GM12878 (cell line): Measurements from ENCODE around the gene PSENEN. TPM values are rescaled to one million over a fixed set of nuclear protein-coding genes. Genes with fewer than 3 reads are reported as not detected.

Experiments used
- ATF7 ChIP-seq: fragments of 450-650 bp; IDR thresholded peaks from 2 replicates; pipeline ENCODE4 v1.6.1; 2016; ENCODE audit warnings: low read depth, mild to moderate bottlenecking
- BCL11A ChIP-seq: IDR thresholded peaks from 2 replicates; pipeline ENCODE4 v1.6.1; 2011; ENCODE audit warnings: low read depth, low read length
- CBFB ChIP-seq: IDR thresholded peaks from 2 replicates; pipeline ENCODE4 v1.6.1; 2016; ENCODE audit warnings: antibody characterized with exemption, low read depth
- CTCF ChIP-seq, 3 experiments: IDR thresholded peaks in 2 of 3; conservative IDR thresholded peaks in 1 of 3; 2 replicates each; pipeline ENCODE4 v1.5.1; 2011; ENCODE audit warnings: low read depth in 3 of 3, low read length in 3 of 3, mild to moderate bottlenecking in 3 of 3, control low read depth in 2 of 3, moderate library complexity in 2 of 3, inconsistent platforms in 1 of 3, mixed read lengths in 1 of 3; ENCODE audit not compliant: control insufficient read depth in 2 of 3, insufficient read depth in 1 of 3; ENCODE audit errors: extremely low read depth in 1 of 3
- HDGF ChIP-seq: fragments of 450-650 bp; IDR thresholded peaks from 2 replicates; pipeline ENCODE4 v1.6.1; 2016; ENCODE audit warnings: antibody characterized with exemption
- MEF2A ChIP-seq: IDR thresholded peaks from 2 replicates; pipeline ENCODE4 v1.6.1; 2011; ENCODE audit warnings: low read depth, mild to moderate bottlenecking, low read length, moderate library complexity; ENCODE audit not compliant: insufficient read depth
- MEF2B ChIP-seq: fragments of 450-650 bp; IDR thresholded peaks from 2 replicates; pipeline ENCODE4 v1.6.1; 2018; ENCODE audit warnings: mild to moderate bottlenecking, moderate library complexity; ENCODE audit not compliant: partially characterized antibody, poor library complexity, severe bottlenecking
- NFXL1 ChIP-seq: fragments of 450-650 bp; IDR thresholded peaks from 2 replicates; pipeline ENCODE4 v1.6.1; 2017; ENCODE audit warnings: antibody characterized with exemption, mild to moderate bottlenecking, borderline replicate concordance
- REST ChIP-seq: IDR thresholded peaks from 2 replicates; pipeline ENCODE4 v1.6.1; 2012; ENCODE audit warnings: mild to moderate bottlenecking, low read depth, low read length
- SIX5 ChIP-seq: IDR thresholded peaks from 2 replicates; pipeline ENCODE4 v1.6.1; 2011; ENCODE audit warnings: mild to moderate bottlenecking, low read depth, low read length, moderate library complexity; ENCODE audit not compliant: severe bottlenecking
- polyA plus RNA-seq, 11 experiments: library from polyadenylated mRNA; depleted of rRNA in 4 of 11; unstranded in 6 of 11; stranded (reverse) in 5 of 11; fragments of >200 nt; fragmentation: Nextera tagmentation in 4 of 11; fragmentation: Illumina TruSeq in 1 of 11; extraction: Ambion mirVana in 4 of 11; extraction: Trizol in 1 of 11; gene quantifications; 1 replicate in 1 of 11; 2 replicates in 10 of 11; pipeline versions ENCODE4 v1.2.1 to v1.2.3, GENCODE V29; 2011 to 2016; ENCODE audit warnings: inconsistent platforms in 2 of 11, missing spikeins in 2 of 11, low read depth in 1 of 11
- total RNA-seq, 4 experiments: library from RNA; depleted of rRNA in 3 of 4; stranded (reverse); fragments of >200 nt in 3 of 4; fragmentation: Illumina TruSeq in 1 of 4; extraction: Trizol in 1 of 4; gene quantifications; 2 replicates each; pipeline versions ENCODE4 v1.2.1 to v1.2.3, GENCODE V29; 2013 to 2021

The PSENEN gene
- total and polyA plus RNA-seq, 10 of the 15 experiments (the other 5 are each of a cell fraction or from before 2014, with no cell fraction given), result 14.4 to 178 (median 43.5) TPM

DNA sequence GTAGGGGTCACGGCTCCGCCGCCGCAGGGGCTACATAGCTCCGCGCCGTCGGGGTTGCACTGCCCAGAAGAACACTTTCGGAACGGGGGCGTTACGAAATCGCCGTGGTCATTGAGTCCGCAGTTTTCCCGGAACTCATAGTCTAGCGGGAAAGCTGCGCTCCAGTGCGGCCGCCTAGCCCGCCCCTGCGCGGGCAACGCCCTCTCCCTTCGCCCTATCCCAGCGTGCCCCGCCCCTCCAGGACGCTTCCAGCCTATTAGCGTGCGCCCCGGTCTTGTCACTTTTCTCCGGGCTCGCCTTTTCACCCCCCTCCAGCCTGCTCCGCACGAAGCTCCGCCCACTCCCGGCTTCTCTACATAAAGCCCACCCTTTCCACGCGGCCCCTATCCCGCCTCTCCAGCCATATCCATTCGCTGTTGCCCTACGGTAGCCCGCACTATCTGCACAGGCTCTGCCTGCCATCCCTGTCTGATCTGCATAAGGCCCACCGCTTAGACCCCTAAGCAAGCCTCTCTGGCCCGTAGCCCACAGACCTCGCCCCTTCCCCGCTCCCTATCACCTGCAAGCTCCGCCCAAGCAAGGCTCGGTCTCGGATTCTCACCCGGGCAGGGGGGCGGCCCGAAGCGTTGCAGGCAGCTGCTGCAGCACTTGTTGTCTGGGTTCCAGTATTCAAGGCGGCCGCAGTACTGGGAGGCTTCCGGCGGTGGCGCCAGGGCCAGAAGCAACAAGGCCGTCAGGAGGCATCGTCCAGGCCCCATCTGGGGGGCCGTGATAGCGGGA is 4.8 kb upstream of the PSENEN start (continued):
- no peak for TF ChIP-seq REST
- peak; percentile 99 for TF ChIP-seq HDGF
- TF ChIP-seq MEF2B, result no peak
- TF ChIP-seq CTCF (IDR thresholded peaks at IDR 0.05 in 2 of 3, conservative IDR thresholded peaks at IDR 0.05 in 1 of 3; ENCODE audit: control insufficient read depth in 2 of 3, extremely low read depth in 1 of 3, insufficient read depth in 1 of 3, low read depth in 3 of 3, low read length in 3 of 3), result peak in 2 of 3 experiments; percentile 24 to 30; a peak in 4 of 6 replicates
- no peak for TF ChIP-seq NFXL1
- TF ChIP-seq BCL11A, result no peak
- no peak for TF ChIP-seq SIX5
- TF ChIP-seq MEF2A, result no peak
- peak; percentile 34; the same call in 1 of the 2 replicates for TF ChIP-seq ATF7
- TF ChIP-seq CBFB, result peak; percentile 59; the same call in 1 of the 2 replicates
